Gastrocnemius medialis (tissue), 4 donors: ENCODE data around the gene RGS8. TPM values are rescaled to one million over a fixed set of nuclear protein-coding genes. Genes with fewer than 3 reads are reported as not detected.

Source experiments
- ATAC-seq, 2 donors: fragments of 150-250 bp; one replicate each; pipeline ENCODE4 v1.9.1; 2016
- DNase-seq, 2 donors: peaks; one replicate each; pipeline ENCODE4 v3.0.0-alpha.2; 2019
- H3K27ac ChIP-seq, 4 donors: fragments of 200-600 bp; sonication (generic); 1 replicate in 1 of 4; 2 replicates in 3 of 4; pipeline ENCODE4 v1.5.1; 2016 to 2018; ENCODE audit warnings: mild to moderate bottlenecking in 2 of 4, moderate library complexity in 1 of 4
- H3K27me3 ChIP-seq, 3 donors: fragments of 200-600 bp; sonication (generic) in 2 of 3; 1 replicate in 1 of 3; 2 replicates in 2 of 3; pipeline versions ENCODE4 v1.5.1 to v1.6.0; 2016 to 2019; ENCODE audit warnings: mild to moderate bottlenecking in 1 of 3, moderate library complexity in 1 of 3
- H3K36me3 ChIP-seq, 2 donors: fragments of 200-600 bp; sonication (generic) in 1 of 2; one replicate each; pipeline ENCODE4 v1.5.1; 2017 to 2018
- H3K4me1 ChIP-seq, 2 donors: fragments of 200-600 bp; sonication (generic) in 1 of 2; one replicate each; pipeline ENCODE4 v1.5.1; 2016 to 2017; ENCODE audit warnings: mild to moderate bottlenecking in 2 of 2
- H3K4me3 ChIP-seq, 4 donors: fragments of 200-600 bp; sonication (generic) in 3 of 4; 1 replicate in 1 of 4; 2 replicates in 3 of 4; pipeline ENCODE4 v1.5.1; 2016 to 2019; ENCODE audit warnings: mild to moderate bottlenecking in 2 of 4
- H3K9me3 ChIP-seq, 3 donors: fragments of 200-600 bp; sonication (generic) in 2 of 3; 1 replicate in 1 of 3; 2 replicates in 2 of 3; pipeline ENCODE4 v1.5.1; 2016 to 2019
- CTCF ChIP-seq, 5 experiments: fragments of 450-650 bp in 3 of 5; fragments of 200-600 bp in 2 of 5; sonication (generic) in 2 of 5; IDR thresholded peaks in 4 of 5; conservative IDR thresholded peaks in 1 of 5; 1 replicate in 4 of 5; 2 replicates in 1 of 5; pipeline ENCODE4 v1.5.1; 2016 to 2019; ENCODE audit warnings: antibody characterized with exemption in 5 of 5, mild to moderate bottlenecking in 3 of 5, moderate library complexity in 3 of 5
- POLR2A ChIP-seq, 2 donors: fragments of 450-650 bp; IDR thresholded peaks; one replicate each; pipeline ENCODE4 v1.6.1; 2017; ENCODE audit warnings: antibody characterized with exemption in 2 of 2, mild to moderate bottlenecking in 2 of 2, moderate library complexity in 2 of 2
- in situ Hi-C, 4 donors: fragments of 200-750 bp; cut with MboI; loops; one replicate each; pipeline versions ENCODE4 v1.15.0 to v1.8.0; 2017; ENCODE audit warnings: low sequenced_read_pairs in 4 of 4
- intact Hi-C: fragments of 100-400 bp; cut with DNase I; formaldehyde crosslinking; loops from one replicate; pipeline ENCODE4 v1.15.1; 2023; ENCODE audit warnings: low total_unique reads
- total RNA-seq, 4 donors: library from RNA; depleted of rRNA; stranded (reverse); fragments of >200 nt; gene quantifications; one replicate each; pipeline versions ENCODE4 v1.1.0 to v1.2.3, GENCODE V29; 2016

Gene RGS8
- total RNA-seq, 4 donors from 2014 or later, result not detected

DNA sequence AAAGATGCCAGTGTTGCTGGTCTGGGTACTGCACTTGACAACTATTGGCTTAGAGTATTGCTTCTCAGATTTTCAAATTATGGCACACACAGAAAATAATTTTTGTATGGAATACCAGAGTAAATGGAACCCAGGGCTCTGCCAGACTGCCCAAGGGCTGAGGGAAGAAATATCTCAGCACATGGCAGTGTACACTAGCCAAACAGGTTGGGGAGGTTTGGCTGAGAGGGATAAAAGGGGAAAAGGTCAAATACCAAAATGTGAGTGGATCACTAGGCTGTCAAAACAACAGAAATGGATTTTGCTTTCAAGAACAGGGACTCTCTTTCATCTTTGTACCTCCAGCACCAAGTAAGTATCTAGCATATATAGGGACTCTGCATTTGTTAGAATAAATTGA lies 3.0 kb upstream of the RGS8 start:
- Histone ChIP-seq H3K27me3 (no peaks in the 10 kb centered on the region), H3K9me3 (no peaks in the 10 kb centered on the region), H3K4me1 (no peaks in the 10 kb centered on the region), H3K27ac (no peak overlapping the region), H3K4me3 (no peak overlapping the region), H3K36me3 (no peaks in the 10 kb centered on the region)
- in situ Hi-C loops, result no loop called here
- intact Hi-C loops, result no loop called here
- no peak for ATAC-seq
- TF ChIP-seq CTCF (IDR thresholded peaks at IDR 0.05 in 4 of 5, conservative IDR thresholded peaks at IDR 0.05 in 1 of 5) (no peak), POLR2A (IDR thresholded peaks at IDR 0.05) (no peak)
- no peak for DNase-seq

DNA sequence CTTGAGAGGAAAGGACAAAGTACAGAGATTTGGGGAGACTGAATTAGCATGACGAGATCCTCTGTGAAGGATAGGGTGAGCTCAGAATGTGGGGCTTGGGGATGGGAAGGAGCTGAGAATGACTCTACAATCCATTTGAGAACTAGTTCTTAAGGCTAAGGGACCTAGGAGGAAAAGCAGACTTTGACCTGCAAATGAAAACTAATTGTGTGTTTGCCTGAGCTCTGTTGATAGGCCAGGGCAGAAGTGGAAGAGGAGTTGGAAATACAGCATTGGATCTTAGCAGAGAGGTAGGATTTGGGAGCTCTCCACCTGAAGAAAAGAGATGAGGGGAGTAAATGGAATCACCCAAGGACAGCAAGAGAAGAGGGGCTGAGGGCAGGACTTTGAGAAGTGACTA lies 2.1 kb upstream of the RGS8 start:
- no peaks in the 10 kb centered on the region for H3K9me3 ChIP-seq
- H3K4me1 ChIP-seq, result no peaks in the 10 kb centered on the region
- H3K27ac ChIP-seq, result no peak overlapping the region
- no peak for TF ChIP-seq POLR2A (IDR thresholded peaks at IDR 0.05)
- TF ChIP-seq CTCF (IDR thresholded peaks at IDR 0.05 in 4 of 5, conservative IDR thresholded peaks at IDR 0.05 in 1 of 5), result no peak
- ATAC-seq (no peak), DNase-seq (no peak)
- peaks cover 0 to 2% (median 0%) of the 10 kb centered on the region in 3 donors for H3K27me3 ChIP-seq
- in situ Hi-C loops, result no loop called here
- no peak overlapping the region for H3K4me3 ChIP-seq
- H3K36me3 ChIP-seq, result no peaks in the 10 kb centered on the region
- intact Hi-C loops, result no loop called here

GRCh38 chr1:182685215-182685614 lies 828 bp upstream of the RGS8 start:
- TF ChIP-seq POLR2A (IDR thresholded peaks at IDR 0.05) (no peak), CTCF (IDR thresholded peaks at IDR 0.05 in 4 of 5, conservative IDR thresholded peaks at IDR 0.05 in 1 of 5) (no peak)
- Histone ChIP-seq H3K9me3 (no peaks in the 10 kb centered on the region), H3K27ac (no peak overlapping the region), H3K4me3 (no peak overlapping the region), H3K36me3 (no peaks in the 10 kb centered on the region), H3K27me3 (peaks cover 0 to 5% (median 0%) of the 10 kb centered on the region in 3 donors), H3K4me1 (no peaks in the 10 kb centered on the region)
- ATAC-seq (no peak), DNase-seq (no peak)
- intact Hi-C loops (no loop called here), in situ Hi-C loops (no loop called here)

DNA sequence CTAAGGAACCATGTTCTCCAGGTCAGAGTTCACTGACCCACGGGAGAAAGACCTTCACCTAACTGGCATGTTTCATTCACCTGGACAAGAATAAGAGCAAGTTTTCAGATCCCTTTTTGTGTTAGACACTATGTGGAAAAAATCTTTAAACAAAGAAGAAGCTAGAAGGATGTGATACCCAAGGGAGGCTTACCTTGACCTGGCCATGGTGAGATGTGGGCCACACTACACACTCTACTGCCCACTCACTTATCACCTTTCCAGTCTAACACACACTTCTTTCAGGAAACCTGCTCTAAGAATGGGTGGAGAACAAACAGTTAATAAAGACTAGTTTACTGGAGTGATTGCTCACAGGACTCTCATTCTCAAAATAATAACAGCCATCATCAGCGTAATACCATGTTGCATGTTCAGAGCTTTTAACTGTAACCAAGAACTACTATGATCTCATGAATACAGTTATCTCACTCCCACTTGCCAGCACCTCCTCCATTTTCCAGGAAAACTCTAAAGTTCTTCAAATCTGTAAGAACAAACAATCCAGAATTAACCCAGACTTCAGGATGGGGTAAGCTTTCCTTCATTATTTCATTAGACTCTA lies 1.4 kb downstream of the RGS8 start:
- TF ChIP-seq CTCF (IDR thresholded peaks at IDR 0.05 in 4 of 5, conservative IDR thresholded peaks at IDR 0.05 in 1 of 5) (no peak), POLR2A (IDR thresholded peaks at IDR 0.05) (no peak)
- no peak for DNase-seq
- intact Hi-C loops, result no loop called here
- Histone ChIP-seq H3K27ac (no peak overlapping the region), H3K36me3 (no peaks in the 10 kb centered on the region), H3K4me3 (no peak overlapping the region), H3K4me1 (no peaks in the 10 kb centered on the region), H3K27me3 (peaks cover 0 to 5% (median 0%) of the 10 kb centered on the region in 3 donors), H3K9me3 (no peaks in the 10 kb centered on the region)
- in situ Hi-C loops, result no loop called here
- no peak for ATAC-seq

DNA sequence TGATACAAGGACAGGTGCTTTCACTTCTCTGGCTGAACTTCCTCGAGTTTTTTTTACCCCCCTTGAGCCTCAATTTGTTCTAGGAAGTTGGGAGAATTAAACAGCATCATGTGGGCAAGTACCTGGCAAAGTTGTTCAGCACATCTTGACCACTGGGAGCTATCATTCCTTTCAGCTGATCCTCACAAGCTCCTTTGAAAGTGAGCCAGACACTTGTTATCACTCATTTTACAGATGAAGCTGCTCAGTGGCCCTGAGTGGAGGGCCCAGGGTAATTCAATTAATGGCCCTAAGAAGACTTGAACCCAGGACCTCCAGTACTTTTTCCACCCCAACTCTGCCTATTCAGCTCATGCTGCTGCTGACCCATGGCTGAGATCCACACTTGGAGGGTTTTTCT lies 2.0 kb downstream of the RGS8 start:
- H3K27me3 ChIP-seq, result peaks cover 0 to 5% (median 0%) of the 10 kb centered on the region in 3 donors
- intact Hi-C loops (no loop called here), in situ Hi-C loops (no loop called here)
- no peaks in the 10 kb centered on the region for H3K9me3 ChIP-seq
- no peak for TF ChIP-seq CTCF (IDR thresholded peaks at IDR 0.05 in 4 of 5, conservative IDR thresholded peaks at IDR 0.05 in 1 of 5)
- no peaks in the 10 kb centered on the region for H3K36me3 ChIP-seq
- DNase-seq, result no peak
- no peaks in the 10 kb centered on the region for H3K4me1 ChIP-seq
- H3K4me3 ChIP-seq, result no peak overlapping the region
- H3K27ac ChIP-seq, result no peak overlapping the region
- no peak for ATAC-seq
